HL-60 (cell line): ENCODE measurements around the gene DENND6A.

Experiments
- POLR2AphosphoS5 ChIP-seq: IDR thresholded peaks from 2 replicates; pipeline ENCODE4 v1.6.1; 2012; ENCODE audit warnings: low read depth
- TF ChIP-seq, protein P1 (sequence below): IDR thresholded peaks from one replicate; pipeline ENCODE4 v1.5.1; 2011; ENCODE audit warnings: low read length, control low read depth, inconsistent platforms; ENCODE audit not compliant: insufficient read depth

GRCh38 chr3:57624801-57625200, 68.1 kb downstream of the DENND6A start:
- TF ChIP-seq, protein P1, sequence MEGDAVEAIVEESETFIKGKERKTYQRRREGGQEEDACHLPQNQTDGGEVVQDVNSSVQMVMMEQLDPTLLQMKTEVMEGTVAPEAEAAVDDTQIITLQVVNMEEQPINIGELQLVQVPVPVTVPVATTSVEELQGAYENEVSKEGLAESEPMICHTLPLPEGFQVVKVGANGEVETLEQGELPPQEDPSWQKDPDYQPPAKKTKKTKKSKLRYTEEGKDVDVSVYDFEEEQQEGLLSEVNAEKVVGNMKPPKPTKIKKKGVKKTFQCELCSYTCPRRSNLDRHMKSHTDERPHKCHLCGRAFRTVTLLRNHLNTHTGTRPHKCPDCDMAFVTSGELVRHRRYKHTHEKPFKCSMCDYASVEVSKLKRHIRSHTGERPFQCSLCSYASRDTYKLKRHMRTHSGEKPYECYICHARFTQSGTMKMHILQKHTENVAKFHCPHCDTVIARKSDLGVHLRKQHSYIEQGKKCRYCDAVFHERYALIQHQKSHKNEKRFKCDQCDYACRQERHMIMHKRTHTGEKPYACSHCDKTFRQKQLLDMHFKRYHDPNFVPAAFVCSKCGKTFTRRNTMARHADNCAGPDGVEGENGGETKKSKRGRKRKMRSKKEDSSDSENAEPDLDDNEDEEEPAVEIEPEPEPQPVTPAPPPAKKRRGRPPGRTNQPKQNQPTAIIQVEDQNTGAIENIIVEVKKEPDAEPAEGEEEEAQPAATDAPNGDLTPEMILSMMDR = no peak
- TF ChIP-seq POLR2AphosphoS5 = no peak
